HG03039 (cell line): ENCODE measurements around the gene CD82.

Experiments used
- ATAC-seq: cut with Tn5 transposase; IDR thresholded peaks from one replicate; pipeline ENCODE4 v1.9.1; 2021; ENCODE audit warnings: mild to moderate bottlenecking, moderate library complexity; ENCODE audit not compliant: unreplicated experiment

Gene CD82

GRCh38 chr11:44597358-44598012 lies 32.0 kb downstream of the CD82 start:
- ATAC-seq, result no peak

- ATAC-seq, result no peak
These were observed 33.4 kb downstream of the CD82 start for GRCh38 chr11:44598831-44599230.

- no peak for ATAC-seq
These were observed 34.8 kb downstream of the CD82 start for GRCh38 chr11:44600261-44600660.

GRCh38 chr11:44600839-44601383 lies 35.4 kb downstream of the CD82 start:
- peak; percentile 25 for ATAC-seq

GRCh38 chr11:44601471-44602370 lies 36.3 kb downstream of the CD82 start:
- ATAC-seq, result peak; percentile 31

GRCh38 chr11:44602891-44603310 lies 37.4 kb downstream of the CD82 start:
- no peak for ATAC-seq

GRCh38 chr11:44604171-44604581 lies 38.7 kb downstream of the CD82 start:
- ATAC-seq, result no peak

- no peak for ATAC-seq
These were observed 39.7 kb downstream of the CD82 start for GRCh38 chr11:44605068-44605708.

- ATAC-seq, result no peak
These were observed 40.5 kb downstream of the CD82 start for GRCh38 chr11:44605965-44606364.

GRCh38 chr11:44606472-44606871 lies 41.0 kb downstream of the CD82 start:
- no peak for ATAC-seq

- no peak for ATAC-seq
These were observed 42.0 kb downstream of the CD82 start for GRCh38 chr11:44607319-44607962.

- ATAC-seq, result no peak
These were observed 42.5 kb downstream of the CD82 start for GRCh38 chr11:44607987-44608386.

GRCh38 chr11:44608651-44608990 lies 43.2 kb downstream of the CD82 start:
- ATAC-seq, result no peak

- no peak for ATAC-seq
These were observed 43.7 kb downstream of the CD82 start for GRCh38 chr11:44608991-44609782.

- no peak for ATAC-seq
These were observed 44.3 kb downstream of the CD82 start for GRCh38 chr11:44609783-44610155.

- ATAC-seq, result no peak
These were observed 44.9 kb downstream of the CD82 start for GRCh38 chr11:44610186-44610955.

- no peak for ATAC-seq
These were observed 45.6 kb downstream of the CD82 start for GRCh38 chr11:44611088-44611487.

GRCh38 chr11:44611687-44612434 lies 46.4 kb downstream of the CD82 start:
- peak; percentile 36 for ATAC-seq

GRCh38 chr11:44613153-44613552 lies 47.7 kb downstream of the CD82 start:
- peak; percentile 34 for ATAC-seq
